ENCODE data around the gene NPLOC4.

Gene NPLOC4

GRCh38 chr17:81517009-81517338, 119.9 kb downstream of the NPLOC4 start:
- DNase-seq (ENCODE audit: low read depth) = no peak
- TF ChIP-seq, protein P1, sequence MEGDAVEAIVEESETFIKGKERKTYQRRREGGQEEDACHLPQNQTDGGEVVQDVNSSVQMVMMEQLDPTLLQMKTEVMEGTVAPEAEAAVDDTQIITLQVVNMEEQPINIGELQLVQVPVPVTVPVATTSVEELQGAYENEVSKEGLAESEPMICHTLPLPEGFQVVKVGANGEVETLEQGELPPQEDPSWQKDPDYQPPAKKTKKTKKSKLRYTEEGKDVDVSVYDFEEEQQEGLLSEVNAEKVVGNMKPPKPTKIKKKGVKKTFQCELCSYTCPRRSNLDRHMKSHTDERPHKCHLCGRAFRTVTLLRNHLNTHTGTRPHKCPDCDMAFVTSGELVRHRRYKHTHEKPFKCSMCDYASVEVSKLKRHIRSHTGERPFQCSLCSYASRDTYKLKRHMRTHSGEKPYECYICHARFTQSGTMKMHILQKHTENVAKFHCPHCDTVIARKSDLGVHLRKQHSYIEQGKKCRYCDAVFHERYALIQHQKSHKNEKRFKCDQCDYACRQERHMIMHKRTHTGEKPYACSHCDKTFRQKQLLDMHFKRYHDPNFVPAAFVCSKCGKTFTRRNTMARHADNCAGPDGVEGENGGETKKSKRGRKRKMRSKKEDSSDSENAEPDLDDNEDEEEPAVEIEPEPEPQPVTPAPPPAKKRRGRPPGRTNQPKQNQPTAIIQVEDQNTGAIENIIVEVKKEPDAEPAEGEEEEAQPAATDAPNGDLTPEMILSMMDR (IDR thresholded peaks at IDR 0.05; ENCODE audit: low read depth, low read length, missing control alignments) = no peak
- peak overlapping the region; percentile 68 for H3K4me3 ChIP-seq (ENCODE audit: low read depth, low read length)
- in situ Hi-C loops (cut with HindIII; ENCODE audit: low sequenced_read_pairs) = loop anchor here (5.0 kb wide), 1 partner anchor 50 kb away; no protein-coding TSS in a partner anchor

DNA sequence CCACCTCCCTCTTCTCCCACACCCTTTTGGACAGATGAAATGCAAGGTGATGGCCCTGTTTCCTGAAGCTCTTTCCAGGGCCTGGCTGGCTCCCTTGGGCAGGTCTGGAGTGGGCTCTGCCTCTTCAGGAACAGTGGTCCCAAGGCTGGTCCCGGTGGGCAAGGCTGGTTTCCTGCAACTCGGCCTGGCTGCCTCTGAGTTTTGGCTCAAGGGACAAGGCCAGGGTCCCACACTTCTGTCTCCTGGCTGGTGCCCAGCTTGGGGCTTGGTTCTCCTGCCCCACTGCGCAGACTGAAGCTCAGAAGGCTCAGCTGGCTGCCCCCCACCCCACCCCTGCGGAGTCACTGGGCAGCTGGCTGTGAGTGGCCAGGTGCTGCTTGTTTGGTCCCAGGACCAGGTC, 120.5 kb downstream of the NPLOC4 start:
- in situ Hi-C loops (cut with HindIII; ENCODE audit: low sequenced_read_pairs) = loop anchor here (5.0 kb wide), 1 partner anchor 51 kb away; no protein-coding TSS in a partner anchor
- no peak for DNase-seq (ENCODE audit: low read depth)
- TF ChIP-seq, protein P1 (IDR thresholded peaks at IDR 0.05; ENCODE audit: low read depth, low read length, missing control alignments) = no peak
- peak overlapping the region; percentile 68 for H3K4me3 ChIP-seq (ENCODE audit: low read depth, low read length)

DNA sequence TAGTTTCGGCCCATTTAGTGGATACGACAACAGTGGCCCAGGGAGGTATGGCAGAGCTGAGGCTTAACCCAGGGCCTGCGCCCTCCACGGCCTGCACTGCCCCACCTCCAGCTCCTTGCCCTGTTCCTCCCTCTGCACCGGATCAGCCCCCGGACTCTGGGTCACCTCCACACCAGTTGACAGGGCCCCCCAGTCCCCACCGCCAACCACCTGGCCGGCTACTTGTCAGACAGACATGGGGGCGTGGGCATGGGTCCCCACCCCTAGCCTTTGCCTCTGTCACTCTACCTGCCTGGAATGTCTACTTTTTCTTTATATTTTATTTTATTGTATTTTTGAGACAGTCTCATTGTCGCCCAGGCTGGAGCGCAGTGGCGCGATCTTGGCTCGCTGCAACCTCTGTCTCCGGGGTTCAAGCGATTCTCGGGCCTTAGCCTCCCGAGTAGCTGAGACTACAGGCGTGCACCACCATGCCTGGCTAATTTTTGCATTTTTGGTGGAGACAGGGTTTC, 121.3 kb downstream of the NPLOC4 start:
- in situ Hi-C loops (cut with HindIII; ENCODE audit: low sequenced_read_pairs) = loop anchor here (5.0 kb wide), 1 partner anchor 52 kb away; no protein-coding TSS in a partner anchor
- peak overlapping the region; percentile 68 for H3K4me3 ChIP-seq (ENCODE audit: low read depth, low read length)
- TF ChIP-seq, protein P1 (IDR thresholded peaks at IDR 0.05; ENCODE audit: low read depth, low read length, missing control alignments) = no peak
- no peak for DNase-seq (ENCODE audit: low read depth)

- DNase-seq (ENCODE audit: low read depth) = peak; percentile 49
- TF ChIP-seq, protein P1 (IDR thresholded peaks at IDR 0.05; ENCODE audit: low read depth, low read length, missing control alignments) = no peak
- in situ Hi-C loops (cut with HindIII; ENCODE audit: low sequenced_read_pairs) = loop anchor here (5.0 kb wide), 2 partner anchors 52 to 113 kb away; no protein-coding TSS in a partner anchor
- H3K4me3 ChIP-seq (ENCODE audit: low read depth, low read length) = peak overlapping the region; percentile 68
Measured at GRCh38 chr17:81514739-81515529, 122.0 kb downstream of the NPLOC4 start.

- DNase-seq (ENCODE audit: low read depth) = no peak
- in situ Hi-C loops (cut with HindIII; ENCODE audit: low sequenced_read_pairs) = loop anchor here (5.0 kb wide), 1 partner anchor 112 kb away; no protein-coding TSS in a partner anchor
- TF ChIP-seq, protein P1 (IDR thresholded peaks at IDR 0.05; ENCODE audit: low read depth, low read length, missing control alignments) = no peak
- H3K4me3 ChIP-seq (ENCODE audit: low read depth, low read length) = peak overlapping the region; percentile 68
Measured at GRCh38 chr17:81514489-81514738, 122.5 kb downstream of the NPLOC4 start.

DNA sequence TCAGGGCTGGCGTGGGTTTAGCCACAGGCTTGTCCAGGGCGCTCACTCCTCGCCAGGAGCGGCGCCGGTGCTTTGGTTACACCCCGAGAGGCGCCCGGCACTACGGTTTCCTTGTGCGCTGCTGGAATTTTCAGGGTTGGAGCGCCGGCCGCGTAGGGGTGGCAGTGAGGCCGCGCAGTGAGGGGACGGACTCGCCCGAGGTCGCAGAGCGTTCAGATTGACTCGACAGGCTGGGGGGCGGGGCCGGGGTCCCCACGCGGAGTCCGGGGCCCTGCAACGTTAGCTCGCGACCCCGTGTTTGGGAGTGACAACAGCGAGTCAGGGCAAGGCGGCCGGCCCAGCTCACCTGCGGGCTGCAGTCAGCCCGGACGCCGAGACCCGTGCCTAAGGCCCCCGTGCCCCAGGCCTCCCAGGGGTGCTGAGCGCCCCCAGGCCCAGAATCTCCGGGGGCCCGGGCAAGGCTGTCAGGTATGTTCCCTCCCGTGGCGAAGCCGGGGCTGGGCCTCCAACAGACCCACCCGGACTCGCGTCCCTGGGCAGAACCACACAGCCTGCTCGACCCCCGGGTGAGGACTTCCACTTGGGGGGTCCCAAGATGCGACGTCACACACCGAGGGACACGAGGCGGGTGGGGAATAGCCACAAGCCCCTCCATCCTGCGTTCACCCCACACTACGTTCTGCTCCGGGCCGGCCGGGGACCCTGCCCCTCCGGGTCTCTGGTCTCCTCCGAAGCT, 123.0 kb downstream of the NPLOC4 start:
- peak overlapping the region; percentile 68 for H3K4me3 ChIP-seq (ENCODE audit: low read depth, low read length)
- TF ChIP-seq, protein P1 (IDR thresholded peaks at IDR 0.05; ENCODE audit: low read depth, low read length, missing control alignments) = no peak
- in situ Hi-C loops (cut with HindIII; ENCODE audit: low sequenced_read_pairs) = loop anchor here (5.0 kb wide), 1 partner anchor 112 kb away; no protein-coding TSS in a partner anchor
- peak; percentile 49 for DNase-seq (ENCODE audit: low read depth)
